Measurements from ENCODE around the gene GADD45GIP1.
"Not testable (repeated sequence)": the region's sequence is repeated elsewhere in the genome, so short reads cannot be mapped to it uniquely, and the experiment has no call there.

The GADD45GIP1 gene

DNA sequence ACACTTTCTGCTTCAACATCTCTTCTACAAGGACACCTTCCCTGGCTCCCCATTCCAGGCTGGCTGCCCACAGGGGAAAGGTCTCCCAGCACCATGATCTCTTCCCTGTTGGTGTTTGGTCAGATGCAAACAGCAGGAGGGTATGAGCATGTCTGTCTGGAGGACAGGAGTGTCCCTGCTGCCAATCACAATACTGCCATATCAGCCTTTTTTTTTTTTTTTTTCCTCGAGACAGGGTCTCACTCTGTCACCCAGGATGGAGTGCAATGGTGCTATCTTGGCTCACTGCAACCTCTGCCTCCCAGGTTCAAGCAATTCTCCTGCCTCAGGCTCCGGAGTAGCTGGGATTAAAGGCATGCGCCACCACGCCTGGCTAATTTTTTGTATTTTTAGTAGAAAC, 41.2 kb downstream of the GADD45GIP1 start:
- H3K36me3 ChIP-seq (ENCODE audit: insufficient read depth, low read length); H3K9me3 ChIP-seq (ENCODE audit: low read length); H3K27me3 ChIP-seq (ENCODE audit: insufficient read depth, low read length); H3K4me3 ChIP-seq (ENCODE audit: low read length); H2AFZ ChIP-seq (ENCODE audit: low read depth, low read length): not testable (repeated sequence)
- peaks cover 18% of the 10 kb centered on the region for H3K4me1 ChIP-seq (ENCODE audit: insufficient read depth, low read length)

DNA sequence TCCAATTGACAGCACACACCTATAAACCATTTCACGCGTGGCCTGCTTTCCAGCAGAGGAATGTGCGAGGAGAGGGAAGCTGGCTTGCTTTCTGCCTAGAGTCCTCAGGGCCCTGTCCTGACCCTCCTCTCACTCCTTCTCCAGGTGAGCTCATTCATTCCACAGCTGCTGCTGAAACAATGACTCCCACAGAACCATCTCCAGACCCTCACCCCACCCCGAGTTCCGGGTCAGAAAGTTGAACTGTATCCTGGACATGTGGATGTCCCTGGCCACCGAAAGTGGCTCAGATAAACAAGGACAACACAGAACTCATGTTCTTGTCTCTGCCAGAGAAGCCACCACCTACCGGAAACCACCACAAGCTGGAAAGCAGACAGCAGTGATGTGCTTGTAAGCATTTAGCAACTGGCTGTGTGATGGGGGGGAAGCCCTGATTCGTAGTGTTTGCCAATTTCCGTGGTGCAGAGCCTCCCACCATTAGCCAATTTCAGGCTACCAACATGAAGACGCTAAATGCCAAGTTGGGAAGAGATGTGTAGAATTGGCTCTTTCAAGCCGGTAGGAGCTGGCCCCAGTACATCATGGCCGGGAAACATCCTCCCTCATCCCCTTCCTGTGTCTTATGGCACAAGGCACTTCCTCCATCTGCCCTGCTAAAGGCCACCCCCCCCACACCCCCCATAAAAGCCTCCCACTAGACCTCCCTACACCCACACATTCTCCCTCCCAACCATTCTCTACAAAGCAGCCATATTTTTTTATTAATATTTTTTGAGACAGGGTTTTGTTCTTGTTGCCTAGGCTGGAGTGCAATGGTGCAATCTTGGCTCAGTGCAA, 43.0 kb downstream of the GADD45GIP1 start:
- H3K9me3 ChIP-seq (ENCODE audit: low read length) = no peaks in the 10 kb centered on the region
- H3K4me3 ChIP-seq (ENCODE audit: low read length) = no peak overlapping the region
- H3K27me3 ChIP-seq (ENCODE audit: insufficient read depth, low read length) = no peaks in the 10 kb centered on the region
- H3K36me3 ChIP-seq (ENCODE audit: insufficient read depth, low read length) = peaks cover 3% of the 10 kb centered on the region
- H2AFZ ChIP-seq (ENCODE audit: low read depth, low read length) = no peak overlapping the region
- peaks cover 20% of the 10 kb centered on the region for H3K4me1 ChIP-seq (ENCODE audit: insufficient read depth, low read length)

DNA sequence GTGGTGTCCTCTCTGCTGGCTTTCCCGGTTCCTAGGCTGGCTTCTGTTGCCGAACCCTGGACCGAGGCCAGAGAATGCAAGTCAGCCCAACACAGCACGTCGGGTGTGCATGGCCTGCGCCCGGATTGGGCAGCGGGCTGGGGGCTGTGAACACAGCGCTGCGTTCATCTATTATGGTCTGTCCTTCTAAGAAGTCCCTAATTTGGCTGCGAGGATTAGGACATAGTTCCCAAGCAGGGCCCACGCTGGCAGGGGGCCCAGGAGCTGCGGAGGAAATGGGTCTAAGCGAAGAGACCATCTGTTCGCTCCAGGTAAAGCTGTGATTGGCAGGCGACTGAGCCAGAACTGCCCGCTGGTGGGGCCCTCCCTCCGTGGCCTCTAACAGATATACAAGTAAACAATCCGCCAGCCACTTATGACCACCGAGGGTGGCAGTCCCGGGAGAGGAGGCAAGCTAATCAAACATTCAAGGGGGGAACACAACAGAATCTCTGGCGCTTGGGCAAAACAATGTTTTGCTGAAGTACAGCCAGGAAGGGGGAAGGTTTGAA, 43.9 kb downstream of the GADD45GIP1 start:
- no peak overlapping the region for H2AFZ ChIP-seq (ENCODE audit: low read depth, low read length)
- peaks cover 26% of the 10 kb centered on the region for H3K4me1 ChIP-seq (ENCODE audit: insufficient read depth, low read length)
- H3K9me3 ChIP-seq (ENCODE audit: low read length) = no peaks in the 10 kb centered on the region
- H3K4me3 ChIP-seq (ENCODE audit: low read length) = no peak overlapping the region
- peaks cover 3% of the 10 kb centered on the region for H3K36me3 ChIP-seq (ENCODE audit: insufficient read depth, low read length)
- H3K27me3 ChIP-seq (ENCODE audit: insufficient read depth, low read length) = no peaks in the 10 kb centered on the region

DNA sequence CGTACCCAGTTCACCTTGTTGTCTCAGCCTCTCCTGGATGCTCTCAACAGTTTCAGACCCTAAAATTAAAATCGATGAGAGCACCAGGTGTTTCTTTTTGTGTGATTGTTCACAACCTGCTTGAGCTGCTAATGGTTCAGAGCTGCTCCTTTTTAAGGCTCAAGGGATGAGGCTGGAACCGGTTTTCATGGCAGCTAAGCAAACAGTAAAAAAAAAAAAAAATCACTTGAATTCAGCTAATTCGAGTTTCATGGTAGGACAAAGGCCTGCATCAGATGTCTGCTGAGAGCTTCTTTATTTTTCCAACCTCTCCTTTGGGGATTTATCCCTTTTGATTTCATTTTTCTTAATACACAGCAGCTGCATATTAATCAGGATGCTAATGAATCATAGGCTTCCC, 44.5 kb downstream of the GADD45GIP1 start:
- no peaks in the 10 kb centered on the region for H3K9me3 ChIP-seq (ENCODE audit: low read length)
- peaks cover 26% of the 10 kb centered on the region for H3K4me1 ChIP-seq (ENCODE audit: insufficient read depth, low read length)
- no peaks in the 10 kb centered on the region for H3K27me3 ChIP-seq (ENCODE audit: insufficient read depth, low read length)
- no peak overlapping the region for H2AFZ ChIP-seq (ENCODE audit: low read depth, low read length)
- H3K4me3 ChIP-seq (ENCODE audit: low read length) = no peak overlapping the region
- peaks cover 3% of the 10 kb centered on the region for H3K36me3 ChIP-seq (ENCODE audit: insufficient read depth, low read length)

DNA sequence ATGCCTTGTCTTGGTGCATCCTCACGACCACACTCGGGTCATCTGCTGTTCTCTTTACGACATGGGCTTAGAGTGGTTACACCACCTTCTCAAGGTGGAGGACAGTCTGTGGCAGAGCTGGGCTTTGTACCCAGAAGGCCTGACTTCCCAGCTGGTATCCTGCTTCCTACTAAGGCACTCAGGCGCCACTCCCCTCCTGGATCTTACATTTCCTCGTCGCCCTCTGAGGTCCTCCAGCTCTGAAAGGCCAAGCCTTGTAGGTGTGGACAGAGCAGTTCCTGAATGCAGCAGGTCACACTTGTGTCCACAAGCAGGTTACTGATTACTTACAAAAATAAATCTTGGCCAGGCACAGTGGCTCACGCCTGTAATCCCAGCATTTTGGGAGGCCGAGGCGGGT, 49.9 kb downstream of the GADD45GIP1 start:
- no peaks in the 10 kb centered on the region for H3K9me3 ChIP-seq (ENCODE audit: low read length)
- H3K27me3 ChIP-seq (ENCODE audit: insufficient read depth, low read length) = no peaks in the 10 kb centered on the region
- peaks cover 9% of the 10 kb centered on the region for H3K4me1 ChIP-seq (ENCODE audit: insufficient read depth, low read length)
- H3K4me3 ChIP-seq (ENCODE audit: low read length) = no peak overlapping the region
- H3K36me3 ChIP-seq (ENCODE audit: insufficient read depth, low read length) = no peaks in the 10 kb centered on the region
- H2AFZ ChIP-seq (ENCODE audit: low read depth, low read length) = no peak overlapping the region

All from neuron (in vitro differentiated cells).